ENCODE measurements around the gene HIVEP3.
A peak's percentile ranks its signal among the peaks of the same experiment; 100 is the strongest.

HIVEP3 gene

DNA sequence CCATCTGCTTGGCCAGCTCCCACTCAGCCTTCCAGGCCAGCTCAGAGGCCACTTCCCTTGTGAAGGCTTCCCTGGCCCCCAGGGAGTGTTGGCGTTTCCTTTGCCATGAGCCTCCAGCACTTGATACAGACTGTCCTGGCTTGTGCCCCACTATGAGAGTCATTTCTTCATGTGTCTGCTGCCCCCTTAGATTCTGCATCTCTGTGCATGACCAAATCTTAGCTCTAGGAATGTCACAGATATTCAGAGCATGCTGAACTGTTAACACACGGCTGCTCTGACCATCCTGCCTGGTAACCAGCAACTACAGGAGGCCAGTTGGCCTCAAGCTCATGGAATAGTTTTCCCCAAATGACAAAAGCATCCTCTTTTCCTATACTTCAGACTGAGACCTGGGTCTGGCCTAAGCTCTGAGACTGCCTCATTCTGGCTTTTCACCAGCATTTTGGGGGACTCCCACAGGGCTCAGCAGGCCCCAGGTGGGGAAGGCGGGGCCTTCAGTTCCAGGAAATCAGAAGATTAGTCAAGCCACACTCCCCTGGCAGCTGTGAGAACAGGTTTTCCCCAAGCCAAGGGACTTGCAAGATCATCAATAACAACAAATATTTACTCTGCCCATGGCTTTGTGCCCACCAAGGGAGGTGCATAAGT is 251.6 kb downstream of the HIVEP3 start:
- no peak for DNase-seq (ENCODE audit: low spot score)

DNA sequence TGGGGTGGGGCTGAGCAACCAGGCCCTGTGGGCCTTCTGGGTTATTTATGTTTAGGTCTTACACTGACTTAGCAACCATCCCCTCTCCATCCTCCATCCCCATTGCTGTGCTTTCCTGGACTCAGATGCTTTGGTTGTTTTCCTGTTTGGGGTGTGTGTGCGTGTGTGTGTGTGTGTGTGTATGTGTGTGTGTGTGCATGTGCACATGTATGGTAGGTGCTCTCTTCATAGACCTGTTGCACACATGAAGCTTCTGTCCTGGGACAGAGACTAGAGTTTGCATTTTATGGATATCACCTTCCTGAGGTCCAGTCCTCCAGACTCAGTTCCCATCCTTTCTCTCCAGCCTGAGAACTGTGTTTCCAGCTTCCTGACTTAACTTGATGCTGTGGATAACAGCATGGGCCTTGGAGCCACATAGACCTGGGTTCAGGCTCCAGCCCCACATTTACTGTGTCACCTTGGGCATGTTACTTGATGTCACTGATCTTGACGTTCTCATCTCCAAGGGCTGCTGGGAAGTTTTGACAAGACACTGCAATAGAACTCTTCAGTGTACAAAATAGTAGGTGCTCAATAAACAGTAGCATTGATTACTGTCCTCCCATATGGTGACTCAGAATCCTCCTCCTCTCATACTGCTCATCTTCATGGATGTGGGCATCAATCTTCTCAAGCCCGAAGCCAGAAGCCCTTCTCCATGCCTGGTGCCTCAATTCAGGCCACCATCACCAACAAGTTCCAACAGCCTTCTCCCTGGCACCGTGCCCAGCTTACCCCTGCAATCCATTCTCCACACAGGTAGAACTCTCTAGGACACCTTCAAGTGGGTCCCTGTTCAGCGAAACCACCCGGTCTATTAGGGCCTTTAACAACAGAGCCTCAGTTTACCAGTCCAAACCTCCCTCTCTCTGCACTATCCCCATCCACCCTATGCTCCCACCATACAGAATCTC is 252.5 kb downstream of the HIVEP3 start:
- no peak for DNase-seq (ENCODE audit: low spot score)

DNA sequence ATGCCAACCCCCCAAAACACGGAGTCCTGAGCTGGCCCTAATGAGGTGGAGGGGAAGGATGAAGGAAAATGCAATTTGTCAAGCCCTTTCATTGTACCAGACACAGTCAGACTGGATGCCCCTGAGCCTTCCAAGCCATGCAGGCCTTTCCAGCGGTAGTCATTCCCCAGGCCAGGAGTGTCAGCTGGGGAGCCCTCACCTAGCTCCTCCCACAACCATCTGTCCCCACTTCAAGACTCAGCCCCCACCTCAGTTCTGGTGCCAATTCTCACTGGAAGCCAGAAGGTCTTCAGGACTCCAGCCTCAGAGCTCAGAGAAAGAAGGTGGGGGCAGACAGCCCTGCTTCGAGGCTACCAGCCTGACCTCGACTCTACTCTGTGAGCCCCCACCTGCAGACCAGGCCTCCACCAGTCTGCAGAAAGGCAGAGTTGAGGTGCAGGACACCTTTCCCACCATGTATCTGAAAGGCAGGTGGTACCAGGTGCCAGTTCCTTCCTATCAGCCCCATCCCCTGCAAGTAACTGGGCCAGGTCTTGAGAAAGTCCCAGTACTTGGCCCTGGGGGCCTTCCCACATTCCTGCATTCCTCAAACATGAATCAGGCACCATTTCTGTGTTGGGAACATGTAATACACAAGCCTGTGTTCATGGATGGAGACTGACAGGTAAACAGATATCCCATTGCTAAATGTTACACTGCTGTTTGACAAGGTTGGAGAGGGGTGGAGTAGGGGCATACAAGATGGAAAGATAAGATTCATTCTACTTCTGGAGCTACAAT is 253.7 kb downstream of the HIVEP3 start:
- DNase-seq (ENCODE audit: low spot score) = no peak

DNA sequence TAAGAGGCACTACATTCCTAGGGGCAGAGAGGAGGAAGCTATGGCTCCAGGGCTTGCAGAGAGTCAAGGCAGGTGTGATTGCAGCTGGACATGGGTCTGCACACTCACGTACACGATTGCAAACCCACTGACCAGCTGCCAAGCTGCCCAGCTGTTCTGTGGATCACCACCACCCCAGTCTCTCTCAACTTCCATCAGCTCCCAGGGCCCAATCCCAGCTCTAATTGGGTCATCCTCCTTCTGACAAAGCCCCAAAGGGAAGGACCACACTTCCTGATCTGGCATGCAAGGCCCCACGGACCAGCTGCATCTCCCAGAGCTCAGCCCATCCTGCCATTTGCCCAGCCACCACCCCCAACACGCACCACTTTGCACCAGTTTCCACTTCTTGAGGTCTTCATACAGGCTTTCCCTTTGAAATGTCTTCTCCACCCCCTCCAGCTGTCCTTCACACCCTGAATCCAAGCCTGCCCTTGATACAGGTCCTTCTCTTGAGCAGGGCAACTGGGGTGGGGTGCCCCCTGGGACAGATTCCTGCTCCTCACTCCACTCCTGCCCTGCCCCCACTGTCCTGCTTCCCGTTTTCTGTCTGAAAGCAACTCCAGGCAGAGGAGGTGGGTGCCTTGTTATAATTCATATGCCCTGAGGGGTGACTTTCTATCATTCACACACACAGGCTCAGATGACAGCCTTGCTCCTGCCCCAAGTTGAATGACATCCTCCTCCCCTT is 254.9 kb downstream of the HIVEP3 start:
- no peak for DNase-seq (ENCODE audit: low spot score)

DNA sequence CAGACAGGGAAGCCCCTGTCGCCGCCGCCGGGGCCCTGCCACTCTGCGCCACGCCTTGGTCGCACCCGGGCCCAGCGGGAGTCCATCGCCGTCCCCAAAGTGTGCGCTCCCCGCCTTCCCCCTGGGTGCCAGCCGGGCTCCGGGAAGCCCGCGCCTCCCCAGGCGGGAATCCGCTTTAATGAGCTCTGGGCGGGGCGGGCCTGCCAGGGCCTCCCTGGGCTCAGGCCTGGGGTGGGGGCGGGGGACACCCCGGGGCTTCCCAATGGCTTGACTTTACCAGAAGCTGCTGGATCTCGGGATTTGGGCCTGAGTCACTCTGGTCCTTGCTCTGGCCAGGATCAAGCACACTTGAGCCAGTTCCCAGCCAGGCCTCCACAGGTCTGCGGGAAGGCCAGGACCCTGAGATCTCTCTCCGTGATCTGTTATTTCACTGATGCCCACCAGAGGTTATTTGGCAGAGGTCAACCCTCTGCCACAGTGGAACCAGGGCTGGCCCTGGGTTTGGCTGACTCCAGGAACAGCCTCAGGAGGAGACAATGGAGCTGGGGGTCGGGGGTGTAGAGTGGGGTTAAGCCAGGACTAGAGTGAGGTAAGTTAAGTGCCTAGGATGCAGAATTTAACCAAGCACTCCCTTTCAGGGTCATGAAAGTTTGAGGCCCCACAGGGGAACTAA is 255.8 kb downstream of the HIVEP3 start:
- DNase-seq (ENCODE audit: low spot score) = no peak

DNA sequence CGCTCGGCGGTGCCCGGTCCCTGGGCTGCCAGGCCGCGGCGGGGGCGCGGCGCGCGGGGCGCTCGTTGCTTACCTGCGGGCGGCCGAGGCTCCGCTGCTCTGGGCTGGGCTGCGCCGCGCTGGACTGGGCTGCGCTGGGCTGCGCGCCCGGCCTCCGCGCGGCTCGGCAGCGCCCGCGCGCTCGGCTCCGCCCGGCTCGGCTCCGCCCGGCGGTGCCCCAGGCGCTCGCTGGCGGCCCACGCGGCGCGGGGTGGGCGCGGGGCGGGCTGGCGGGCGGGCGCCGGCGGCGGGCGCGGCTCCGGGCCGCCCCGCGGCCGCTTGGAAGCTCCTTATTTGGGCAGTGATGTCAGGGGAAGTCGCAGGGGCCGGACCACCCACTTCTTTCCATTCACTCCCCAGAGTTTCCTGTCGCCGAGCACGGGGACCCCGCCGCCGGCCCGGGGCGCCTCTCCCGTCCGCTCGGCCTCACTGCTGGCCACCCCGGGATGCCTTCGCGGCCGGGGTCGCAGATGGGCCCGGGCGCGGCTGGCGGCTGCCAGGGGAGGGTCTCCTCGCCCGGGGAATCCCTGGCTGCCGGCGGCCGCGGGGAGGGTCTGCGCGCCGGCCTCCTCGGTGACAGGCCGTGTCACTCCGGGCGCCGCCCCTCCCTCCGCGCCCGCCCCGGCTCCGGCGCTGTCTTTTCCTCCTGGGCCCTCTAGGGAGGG is 256.5 kb downstream of the HIVEP3 start:
- DNase-seq (ENCODE audit: low spot score) = peak; percentile 47

DNA sequence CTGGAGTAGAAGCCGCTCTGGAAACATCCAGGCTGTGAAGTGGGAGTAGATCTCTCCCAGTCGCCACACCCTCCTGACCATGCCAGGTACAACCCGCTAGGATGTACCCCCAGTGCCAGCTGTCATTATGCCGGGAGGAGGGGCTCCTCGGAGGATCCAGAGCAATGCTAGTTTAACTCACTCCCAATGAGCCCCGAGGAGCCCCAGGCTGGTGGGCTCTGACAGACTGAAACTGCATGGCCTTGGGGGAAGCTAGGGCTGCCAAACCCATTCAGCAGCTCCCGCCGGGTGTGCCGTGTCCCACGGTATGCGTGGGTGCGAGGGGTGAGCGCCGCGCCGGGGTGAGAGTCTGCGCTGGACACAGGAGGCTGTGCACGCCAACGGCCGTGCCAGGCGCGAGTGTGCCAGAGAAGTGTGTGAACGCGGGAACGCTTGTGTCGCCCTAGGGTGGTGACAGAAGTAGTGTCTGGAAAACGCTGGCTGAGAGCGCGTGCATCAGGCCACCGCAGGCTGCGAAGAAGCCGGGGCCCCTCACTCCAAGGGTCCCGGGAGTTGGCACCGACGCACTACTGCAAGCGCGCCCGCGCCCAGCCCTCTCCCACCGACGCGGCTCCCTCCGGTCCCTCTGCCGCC is 257.2 kb downstream of the HIVEP3 start:
- no peak for DNase-seq (ENCODE audit: low spot score)

DNA sequence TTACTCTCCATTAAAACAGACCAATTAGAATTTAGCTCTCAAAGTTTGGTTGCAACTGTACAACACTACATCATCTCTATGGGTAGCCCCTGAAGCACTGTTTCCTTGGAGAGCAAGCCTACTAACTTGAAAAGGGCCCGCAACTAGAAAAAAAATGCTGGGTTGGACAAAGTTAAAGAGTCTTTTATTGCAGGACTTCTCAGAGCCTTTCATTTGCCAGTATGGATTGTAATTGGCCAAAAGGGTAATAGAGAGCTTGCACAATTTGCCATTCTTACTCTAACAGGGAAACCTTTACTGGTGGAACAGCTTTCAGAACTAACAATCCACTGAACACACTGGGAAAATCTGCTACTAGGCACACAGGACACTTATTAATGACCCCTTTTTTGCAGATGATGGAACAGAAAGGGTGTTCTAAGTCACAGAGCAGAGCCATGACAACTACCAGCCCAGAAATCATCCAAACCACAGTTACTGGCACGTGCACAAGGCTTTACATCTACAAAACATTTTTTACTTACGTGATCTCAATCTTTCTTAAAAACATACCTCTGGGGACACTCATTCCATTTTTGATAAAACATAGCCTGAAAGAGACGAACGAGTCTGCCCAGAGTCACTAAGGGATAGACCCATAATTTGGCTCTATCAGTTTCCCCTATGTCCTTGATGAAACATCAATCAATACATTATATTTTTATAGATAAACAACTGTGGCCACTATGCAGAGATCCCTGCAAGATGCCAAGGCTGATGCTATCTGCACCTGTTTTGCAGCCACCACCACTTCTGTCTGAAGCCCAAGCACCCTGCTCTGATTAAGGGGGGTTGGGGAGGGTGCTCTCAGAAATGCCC is 257.9 kb downstream of the HIVEP3 start:
- DNase-seq (ENCODE audit: low spot score) = no peak

DNA sequence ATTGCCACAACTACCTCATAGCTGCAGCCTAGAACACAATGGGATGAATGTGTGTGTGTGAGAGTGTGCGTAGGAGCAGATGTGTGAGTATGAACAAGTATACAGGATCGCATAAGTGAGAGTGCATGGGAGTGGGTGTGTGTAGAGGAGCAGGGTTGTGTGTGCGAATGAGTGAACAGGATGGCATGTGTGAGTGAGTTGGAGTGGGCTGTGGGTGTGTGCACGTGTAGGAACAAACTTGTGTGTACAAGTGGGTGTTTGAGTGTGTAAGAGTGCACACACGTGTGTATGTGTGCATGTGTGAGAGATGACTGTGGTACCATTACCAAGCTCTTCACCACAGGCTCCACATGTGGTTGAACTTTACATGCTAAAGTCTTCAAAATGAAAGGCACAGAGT is 258.8 kb downstream of the HIVEP3 start:
- DNase-seq (ENCODE audit: low spot score) = no peak

DNA sequence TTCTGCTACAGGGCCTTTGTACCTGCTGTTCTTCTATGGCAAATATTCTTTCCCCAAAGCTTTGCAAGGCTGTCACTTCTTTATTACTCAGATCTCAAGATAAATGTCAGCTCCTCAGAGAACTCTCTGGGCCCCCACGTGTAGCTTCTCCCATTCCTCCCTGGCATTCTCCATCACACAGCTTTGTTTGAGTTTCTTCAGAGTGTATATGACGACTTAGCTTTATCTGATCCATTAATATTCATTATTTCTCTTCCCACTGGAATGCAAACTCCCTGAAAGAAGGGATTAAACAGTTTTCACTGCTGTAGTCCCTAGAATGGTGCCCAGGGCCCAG is 259.6 kb downstream of the HIVEP3 start:
- DNase-seq (ENCODE audit: low spot score) = no peak

DNA sequence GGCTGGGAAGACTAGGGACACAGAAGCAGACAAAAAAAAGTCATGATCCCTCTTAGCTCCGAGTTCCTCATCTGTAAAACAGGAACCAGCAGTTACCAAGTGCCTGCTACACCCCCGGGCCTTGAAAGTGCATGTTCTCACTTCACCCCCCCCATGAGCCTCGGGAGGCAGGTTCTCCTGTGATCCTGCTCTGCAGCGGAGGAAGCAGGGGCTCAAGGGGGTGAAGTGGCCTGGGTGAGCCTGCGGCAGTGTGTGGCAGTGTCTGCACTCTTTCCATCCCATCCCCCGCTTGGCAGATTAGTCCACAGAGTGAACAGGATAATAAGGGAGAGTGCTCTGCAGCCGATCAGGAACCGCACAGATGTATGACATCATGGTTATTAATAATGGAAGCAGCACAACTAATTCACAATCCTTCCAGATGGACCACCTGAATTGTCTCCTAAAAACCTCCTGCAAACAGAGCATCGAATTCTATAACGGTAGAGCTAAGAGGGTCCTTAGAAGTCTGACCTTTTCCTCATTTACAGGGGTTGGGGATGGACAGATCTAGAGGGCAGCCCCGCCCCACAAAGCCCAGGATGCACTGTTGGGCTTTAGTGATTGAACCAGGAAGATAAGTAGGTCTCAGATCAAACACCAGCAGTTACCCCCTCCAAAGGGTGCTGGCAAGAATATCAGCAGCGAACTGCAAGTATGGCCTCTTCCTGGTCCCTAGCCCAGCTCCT is 260.1 kb downstream of the HIVEP3 start:
- no peak for DNase-seq (ENCODE audit: low spot score)

DNA sequence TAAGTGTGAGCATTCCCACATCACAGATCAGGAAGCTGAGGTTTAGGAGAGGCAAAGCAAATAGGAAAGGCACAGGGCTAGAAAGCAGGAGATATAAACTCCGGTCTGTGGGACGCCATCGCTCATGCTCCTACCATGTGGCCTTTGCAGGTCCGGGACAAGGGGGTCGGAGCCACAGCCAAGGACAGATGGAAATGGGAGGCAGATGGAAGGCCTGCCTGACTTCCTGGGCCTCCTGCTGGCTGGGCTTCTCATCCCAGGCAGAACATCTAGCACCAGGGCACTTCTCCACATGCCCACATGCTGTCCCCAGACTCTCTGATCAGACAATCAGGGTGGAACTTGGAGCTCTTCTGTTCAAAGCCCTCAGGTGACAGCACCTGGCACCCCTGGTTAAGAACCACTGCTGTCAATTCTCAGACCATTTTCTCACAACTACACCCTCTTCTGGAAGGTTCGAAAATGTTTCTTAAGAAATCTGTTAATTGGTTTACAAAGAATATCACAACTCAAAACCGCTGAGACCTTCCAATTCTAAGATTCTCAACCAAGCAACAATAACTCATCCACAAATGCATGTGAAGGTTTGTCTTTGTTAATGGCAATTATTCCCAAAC is 260.9 kb downstream of the HIVEP3 start:
- no peak for DNase-seq (ENCODE audit: low spot score)

DNA sequence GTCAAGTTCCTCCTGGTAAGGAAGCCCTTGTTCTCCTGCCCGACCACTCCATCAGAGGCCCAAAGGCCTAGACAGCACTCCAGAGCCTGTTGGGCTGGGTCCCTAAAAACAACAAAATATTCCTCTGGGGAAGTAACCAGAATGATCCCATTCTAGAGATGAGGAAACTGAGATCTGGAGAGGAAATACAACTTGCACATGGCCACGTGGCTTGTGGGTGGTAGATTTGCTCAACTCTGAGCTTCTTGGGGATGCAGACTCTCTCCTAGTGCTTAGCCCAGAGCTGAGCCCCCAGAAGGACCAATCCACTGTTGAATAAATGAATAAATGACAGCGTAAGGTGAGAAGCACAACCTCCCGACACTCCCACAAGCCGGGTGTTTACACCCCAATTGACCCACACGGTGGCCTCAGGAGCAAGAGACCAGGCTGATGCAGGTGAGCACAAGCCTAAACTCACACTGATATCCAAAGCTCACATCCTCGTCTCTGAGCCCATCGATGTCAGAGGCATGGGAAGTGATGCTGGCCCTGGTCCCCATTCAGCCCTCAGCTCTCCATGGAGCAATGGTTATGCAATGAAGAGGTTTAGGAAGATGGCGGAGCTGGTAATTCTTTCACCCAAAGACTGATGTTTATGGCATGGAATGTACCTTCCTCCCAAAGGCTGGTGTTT is 261.8 kb downstream of the HIVEP3 start:
- no peak for DNase-seq (ENCODE audit: low spot score)

DNA sequence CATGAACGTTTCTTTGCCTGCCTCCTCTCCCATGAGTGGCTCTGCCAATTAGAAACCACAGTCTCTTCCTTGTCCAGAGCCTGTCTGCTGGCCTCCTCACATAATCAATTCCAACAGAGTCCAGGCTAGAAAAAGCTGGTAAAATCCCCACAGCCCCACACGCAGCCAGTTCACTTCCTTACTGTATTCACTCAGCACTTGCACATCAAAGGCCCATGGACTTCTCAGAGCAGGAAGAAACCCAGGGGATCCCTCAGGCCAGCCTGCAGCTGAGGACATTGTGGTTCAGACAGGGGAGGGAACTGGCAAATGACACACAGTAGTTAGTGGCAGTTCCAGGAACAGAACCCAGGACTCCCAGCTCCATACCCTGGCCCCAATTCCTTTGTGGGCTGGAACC is 262.7 kb downstream of the HIVEP3 start:
- no peak for DNase-seq (ENCODE audit: low spot score)

DNA sequence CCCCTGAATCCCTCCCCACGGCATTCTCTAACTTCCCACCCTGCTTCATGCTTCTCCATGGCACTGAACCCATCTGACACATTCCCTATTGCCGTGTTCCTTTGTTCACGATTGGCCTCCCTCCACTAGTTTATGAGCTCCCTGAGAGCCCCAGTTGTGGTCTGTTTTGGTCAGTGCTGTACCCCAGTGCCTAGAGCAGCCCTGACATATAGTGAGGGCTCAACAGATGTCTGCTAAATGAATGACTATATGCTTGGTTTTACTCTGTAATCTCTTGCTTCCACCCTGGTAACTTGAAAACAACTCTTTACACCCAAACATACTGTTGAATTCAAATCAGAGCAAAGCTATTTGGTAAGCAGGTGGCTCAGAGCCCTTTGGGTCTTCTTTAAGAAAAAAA is 263.1 kb downstream of the HIVEP3 start:
- DNase-seq (ENCODE audit: low spot score) = no peak

DNA sequence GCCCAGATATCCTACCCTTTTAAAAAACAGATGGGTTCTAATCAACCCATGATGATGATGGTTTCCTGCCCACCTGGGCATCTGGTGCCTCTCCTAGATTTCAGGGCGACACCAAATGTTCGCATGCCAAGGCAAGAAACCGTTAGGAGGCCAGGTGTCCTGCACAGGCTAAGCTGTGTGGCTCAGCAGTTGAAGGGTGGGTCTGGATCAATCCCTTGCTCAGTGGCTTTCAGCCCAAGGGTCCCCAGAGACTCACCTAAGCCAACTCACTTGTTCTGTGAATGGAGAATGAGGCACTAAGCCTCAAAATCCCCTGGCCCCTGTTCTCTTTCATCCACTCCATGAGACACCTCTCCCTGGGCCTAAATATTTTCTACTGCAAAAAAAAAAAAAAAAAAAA is 265.1 kb downstream of the HIVEP3 start:
- no peak for DNase-seq (ENCODE audit: low spot score)

DNA sequence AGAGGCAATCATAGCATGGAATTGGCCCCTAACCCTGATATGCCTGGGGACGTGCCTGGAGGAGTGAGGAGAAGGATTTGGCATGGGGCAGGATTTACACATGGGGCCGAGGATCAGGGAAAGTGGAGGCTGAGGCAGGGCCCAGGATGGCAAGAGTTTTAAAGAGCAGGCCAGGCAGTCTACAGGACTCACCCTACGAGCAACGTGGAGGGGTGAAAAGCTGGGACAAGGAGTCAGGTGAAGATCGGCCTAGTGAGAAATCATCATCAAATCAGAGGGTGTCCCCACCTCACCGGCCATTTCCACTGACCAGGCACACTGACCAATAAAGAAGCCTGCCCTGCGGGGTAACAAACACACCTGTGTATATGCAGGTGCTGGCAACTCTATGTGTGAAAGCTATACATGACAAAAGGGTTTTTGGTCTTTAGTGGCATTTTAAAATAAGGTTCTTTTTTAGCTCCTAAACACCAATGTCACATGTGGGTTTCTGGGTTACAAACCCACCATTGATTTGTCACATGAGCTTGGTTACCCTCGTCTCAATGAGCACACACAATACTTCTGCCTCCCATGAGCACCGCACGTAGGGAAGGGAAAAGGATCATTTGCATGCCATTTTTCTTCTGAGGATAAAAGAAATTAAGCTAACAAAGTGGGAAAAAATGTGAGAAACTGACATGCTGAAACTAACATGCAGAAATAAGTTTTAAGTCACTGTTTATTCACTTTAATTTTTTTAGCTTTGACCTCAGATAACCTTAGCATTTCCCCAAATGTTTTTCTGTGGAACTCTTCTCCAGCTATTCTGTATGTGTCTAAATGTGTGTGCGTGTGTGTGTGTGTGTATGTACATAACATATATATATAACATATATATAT is 266.1 kb downstream of the HIVEP3 start:
- DNase-seq (ENCODE audit: low spot score) = no peak
